ENCODE data around the gene TMEM229B.
A peak's percentile ranks its signal among the peaks of the same experiment; 100 is the strongest.

Gene TMEM229B

GRCh38 chr14:67487937-67488893, at the start of gene TMEM229B:
Gene TMEM229B, minus strand, starts transcription at chr14:67488721. Its CDS starts 14,798 bp downstream, at chr14:67473923.
- peak; percentile 58 for DNase-seq

GRCh38 chr14:67537736-67538135, 49.2 kb upstream of the TMEM229B start:
- DNase-seq: no peak

GRCh38 chr14:67536087-67536486, 47.6 kb upstream of the TMEM229B start:
- no peak for DNase-seq

- DNase-seq: no peak
These were observed 45.2 kb upstream of the TMEM229B start for GRCh38 chr14:67533754-67534085.

- DNase-seq: peak; percentile 60
These were observed 44.7 kb upstream of the TMEM229B start, which contains the start of gene PLEKHH1 for GRCh38 chr14:67532998-67533753. Gene PLEKHH1, plus strand, starts transcription at chr14:67533290. Its CDS starts 8,578 bp downstream, at chr14:67541868.

- DNase-seq: no peak
These were observed 44.1 kb upstream of the TMEM229B start for GRCh38 chr14:67532606-67532997.

GRCh38 chr14:67529947-67530935, 41.7 kb upstream of the TMEM229B start:
- no peak for DNase-seq

- no peak for DNase-seq
These were observed 39.8 kb upstream of the TMEM229B start for GRCh38 chr14:67528276-67528675.

- no peak for DNase-seq
These were observed 39.2 kb upstream of the TMEM229B start for GRCh38 chr14:67527756-67528155.

- peak; percentile 13 for DNase-seq
These were observed 38.3 kb upstream of the TMEM229B start for GRCh38 chr14:67526676-67527459.

GRCh38 chr14:67526181-67526580, 37.7 kb upstream of the TMEM229B start:
- DNase-seq: no peak

- DNase-seq: no peak
These were observed 36.9 kb upstream of the TMEM229B start for GRCh38 chr14:67525389-67525788.

GRCh38 chr14:67524634-67524963, 36.1 kb upstream of the TMEM229B start:
- no peak for DNase-seq

GRCh38 chr14:67523764-67524633, 35.5 kb upstream of the TMEM229B start:
- no peak for DNase-seq

GRCh38 chr14:67522270-67522669, 33.7 kb upstream of the TMEM229B start:
- DNase-seq: no peak

- DNase-seq: no peak
These were observed 32.0 kb upstream of the TMEM229B start for GRCh38 chr14:67520482-67520881.

- DNase-seq: no peak
These were observed 30.9 kb upstream of the TMEM229B start for GRCh38 chr14:67519406-67519805.

GRCh38 chr14:67517083-67517482, 28.6 kb upstream of the TMEM229B start:
- DNase-seq: no peak

GRCh38 chr14:67516676-67517075, 28.2 kb upstream of the TMEM229B start:
- no peak for DNase-seq

- no peak for DNase-seq
These were observed 27.0 kb upstream of the TMEM229B start for GRCh38 chr14:67515386-67516079.

Data from stimulated activated CD4-positive, alpha-beta T cell treated with anti-CD3 and anti-CD28 coated beads, Interleukin-4, amount 100 ng/mL, for 1 hour (primary cell).